Neural progenitor cell (in vitro differentiated cells): ENCODE measurements around the gene METTL4. TPM values are rescaled to one million over a fixed set of nuclear protein-coding genes. Genes with fewer than 3 reads are reported as not detected.

Experiments used
- DNase-seq: peaks from one replicate; pipeline ENCODE4 v3.0.0-alpha.2; 2016; ENCODE audit warnings: low spot score
- H2AFZ ChIP-seq: fragments of 200-600 bp; sonication (generic); replicated peaks from 2 replicates; pipeline ENCODE4 v1.6.1; 2016; ENCODE audit warnings: antibody characterized with exemption
- H3F3A ChIP-seq: fragments of 200-600 bp; sonication (generic); 2 replicates; pipeline ENCODE4 v1.6.1; 2016; ENCODE audit warnings: antibody characterized with exemption, low read depth
- H3K27ac ChIP-seq: fragments of 200-600 bp; sonication (generic); 2 replicates; pipeline ENCODE4 v1.5.1; 2016; ENCODE audit warnings: mild to moderate bottlenecking
- H3K27me3 ChIP-seq: fragments of 200-600 bp; sonication (generic); 2 replicates; pipeline ENCODE4 v1.6.1; 2016; ENCODE audit warnings: mild to moderate bottlenecking, moderate library complexity
- H3K36me3 ChIP-seq: fragments of 200-600 bp; sonication (generic); 2 replicates; pipeline ENCODE4 v1.5.1; 2016
- H3K4me1 ChIP-seq: fragments of 200-600 bp; sonication (generic); 2 replicates; pipeline ENCODE4 v1.6.1; 2016; ENCODE audit warnings: mixed run types
- H3K4me2 ChIP-seq: fragments of 200-600 bp; sonication (generic); 2 replicates; pipeline ENCODE4 v1.6.1; 2016
- H3K4me3 ChIP-seq: fragments of 200-600 bp; sonication (generic); 2 replicates; pipeline ENCODE4 v1.5.1; 2016
- H3K79me2 ChIP-seq: fragments of 200-600 bp; sonication (generic); 2 replicates; pipeline ENCODE4 v1.6.1; 2016; ENCODE audit warnings: low read depth
- H3K9ac ChIP-seq: fragments of 200-600 bp; sonication (generic); 2 replicates; pipeline ENCODE4 v1.6.1; 2016
- H3K9me3 ChIP-seq: fragments of 200-600 bp; sonication (generic); 2 replicates; pipeline ENCODE4 v1.5.1; 2016; ENCODE audit warnings: low read depth
- H4K20me1 ChIP-seq: fragments of 200-600 bp; sonication (generic); 2 replicates; pipeline ENCODE4 v1.6.1; 2016; ENCODE audit warnings: low read depth
- H3K27ac Mint-ChIP-seq: 3 replicates; pipeline ENCODE4 v1.8.0; 2021; ENCODE audit warnings: mixed read lengths
- H3K27me3 Mint-ChIP-seq: 2 replicates; pipeline ENCODE4 v1.8.0; 2022; ENCODE audit warnings: low read depth, mild to moderate bottlenecking, inconsistent platforms, moderate library complexity, mixed read lengths; ENCODE audit not compliant: insufficient read depth
- H3K36me3 Mint-ChIP-seq: 3 replicates; pipeline ENCODE4 v1.8.0; 2021; ENCODE audit warnings: mixed read lengths
- H3K4me1 Mint-ChIP-seq: 3 replicates; pipeline ENCODE4 v1.8.0; 2021; ENCODE audit warnings: mixed read lengths
- H3K4me3 Mint-ChIP-seq: 3 replicates; pipeline ENCODE4 v1.8.0; 2021; ENCODE audit warnings: mild to moderate bottlenecking, moderate library complexity, mixed read lengths
- H3K9me3 Mint-ChIP-seq: 3 replicates; pipeline ENCODE4 v1.8.0; 2020; ENCODE audit warnings: mixed read lengths
- EZH2 ChIP-seq: fragments of 200-600 bp; sonication (generic); IDR thresholded peaks from 2 replicates; pipeline ENCODE4 v1.6.1; 2017; ENCODE audit warnings: antibody characterized with exemption, mild to moderate bottlenecking, moderate library complexity
- EZH2phosphoT487 ChIP-seq: fragments of 200-600 bp; sonication (generic); IDR thresholded peaks from 2 replicates; pipeline ENCODE4 v1.6.1; 2017; ENCODE audit warnings: antibody characterized with exemption
- total RNA-seq: library from RNA; depleted of rRNA; stranded (reverse); fragments of >200 nt; gene quantifications from 2 replicates; pipeline ENCODE4 v1.2.3, GENCODE V29; 2015; ENCODE audit warnings: low replicate concordance
- TF ChIP-seq, protein P1 (sequence below): fragments of 200-600 bp; sonication (generic); IDR thresholded peaks from 2 replicates; pipeline ENCODE4 v1.5.1; 2017; ENCODE audit warnings: antibody characterized with exemption, mild to moderate bottlenecking

Gene METTL4
- total RNA-seq, 1 donor from 2014 or later = 30.8 TPM

DNA sequence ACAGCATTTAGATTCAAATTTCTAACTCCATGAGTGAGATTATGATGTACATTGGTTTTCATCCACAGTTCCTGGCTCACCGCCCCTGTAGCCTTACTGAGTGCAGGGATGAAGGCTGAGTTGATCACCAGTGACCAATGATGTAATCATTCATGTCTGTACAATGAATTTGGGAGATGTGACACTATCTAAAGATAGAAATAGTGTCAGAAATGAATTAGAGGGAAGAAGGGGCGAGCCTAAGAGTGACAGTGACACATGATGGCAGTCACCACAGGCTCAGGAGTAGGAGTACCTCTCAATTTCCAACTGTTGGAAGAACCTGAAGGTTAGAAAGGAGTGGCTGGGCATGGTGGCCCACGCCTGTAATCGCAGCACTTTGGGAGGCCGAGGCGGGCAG lies 3.2 kb downstream of the METTL4 start:
- Histone ChIP-seq H3K4me2 (no peak overlapping the region), H3K79me2 (peaks cover 41% of the 10 kb centered on the region), H4K20me1 (no peaks in the 10 kb centered on the region), H3K4me1 (peaks cover 13% of the 10 kb centered on the region), H3K27ac (no peak overlapping the region), H3F3A (peaks cover 7% of the 10 kb centered on the region), H3K9me3 (no peaks in the 10 kb centered on the region), H3K27me3 (no peaks in the 10 kb centered on the region), H2AFZ (no peak overlapping the region), H3K9ac (no peak overlapping the region), H3K36me3 (peaks cover 5% of the 10 kb centered on the region), H3K4me3 (no peak overlapping the region)
- no peak overlapping the region for H3K4me3 Mint-ChIP-seq
- TF ChIP-seq, protein P1, sequence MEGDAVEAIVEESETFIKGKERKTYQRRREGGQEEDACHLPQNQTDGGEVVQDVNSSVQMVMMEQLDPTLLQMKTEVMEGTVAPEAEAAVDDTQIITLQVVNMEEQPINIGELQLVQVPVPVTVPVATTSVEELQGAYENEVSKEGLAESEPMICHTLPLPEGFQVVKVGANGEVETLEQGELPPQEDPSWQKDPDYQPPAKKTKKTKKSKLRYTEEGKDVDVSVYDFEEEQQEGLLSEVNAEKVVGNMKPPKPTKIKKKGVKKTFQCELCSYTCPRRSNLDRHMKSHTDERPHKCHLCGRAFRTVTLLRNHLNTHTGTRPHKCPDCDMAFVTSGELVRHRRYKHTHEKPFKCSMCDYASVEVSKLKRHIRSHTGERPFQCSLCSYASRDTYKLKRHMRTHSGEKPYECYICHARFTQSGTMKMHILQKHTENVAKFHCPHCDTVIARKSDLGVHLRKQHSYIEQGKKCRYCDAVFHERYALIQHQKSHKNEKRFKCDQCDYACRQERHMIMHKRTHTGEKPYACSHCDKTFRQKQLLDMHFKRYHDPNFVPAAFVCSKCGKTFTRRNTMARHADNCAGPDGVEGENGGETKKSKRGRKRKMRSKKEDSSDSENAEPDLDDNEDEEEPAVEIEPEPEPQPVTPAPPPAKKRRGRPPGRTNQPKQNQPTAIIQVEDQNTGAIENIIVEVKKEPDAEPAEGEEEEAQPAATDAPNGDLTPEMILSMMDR = no peak
- no peak for TF ChIP-seq EZH2
- no peak for TF ChIP-seq EZH2phosphoT487
- DNase-seq = no peak
- peaks cover 2% of the 10 kb centered on the region for H3K27me3 Mint-ChIP-seq
- H3K36me3 Mint-ChIP-seq = peaks cover 11% of the 10 kb centered on the region
- H3K4me1 Mint-ChIP-seq = peaks cover 17% of the 10 kb centered on the region
- no peak overlapping the region for H3K27ac Mint-ChIP-seq
- no peaks in the 10 kb centered on the region for H3K9me3 Mint-ChIP-seq

DNA sequence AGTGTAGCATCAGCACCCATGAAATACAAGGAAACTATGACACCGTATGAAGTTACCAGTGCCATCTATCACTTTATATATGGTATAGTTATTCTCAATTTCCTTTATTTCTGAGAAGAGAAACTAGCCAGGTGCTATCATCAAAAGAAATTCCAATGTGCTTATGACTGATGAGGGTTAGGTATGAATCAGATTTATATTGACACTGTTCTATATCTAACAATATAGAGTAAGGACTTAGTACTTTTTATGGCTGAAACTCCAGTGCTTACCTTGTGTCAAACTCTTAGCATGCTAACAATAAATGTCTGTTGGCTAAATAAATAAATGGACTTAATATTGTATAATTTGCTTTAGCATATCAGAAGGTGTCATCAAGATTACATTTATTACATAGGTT lies 6.9 kb downstream of the METTL4 start:
- peaks cover 9% of the 10 kb centered on the region for H3K79me2 ChIP-seq
- peaks cover 5% of the 10 kb centered on the region for H3K36me3 ChIP-seq
- H3F3A ChIP-seq = no peaks in the 10 kb centered on the region
- H3K27me3 Mint-ChIP-seq = peaks cover 2% of the 10 kb centered on the region
- H3K4me3 Mint-ChIP-seq = no peak overlapping the region
- no peaks in the 10 kb centered on the region for H3K27me3 ChIP-seq
- no peak for DNase-seq
- peaks cover 3% of the 10 kb centered on the region for H3K4me1 ChIP-seq
- H2AFZ ChIP-seq = no peak overlapping the region
- H3K9me3 Mint-ChIP-seq = no peaks in the 10 kb centered on the region
- H3K36me3 Mint-ChIP-seq = peaks cover 9% of the 10 kb centered on the region
- H3K9me3 ChIP-seq = no peaks in the 10 kb centered on the region
- H3K27ac ChIP-seq = no peak overlapping the region
- no peak overlapping the region for H3K4me2 ChIP-seq
- TF ChIP-seq, protein P1 = no peak
- TF ChIP-seq EZH2phosphoT487 (no peak), EZH2 (no peak)
- H3K9ac ChIP-seq = no peak overlapping the region
- H4K20me1 ChIP-seq = no peaks in the 10 kb centered on the region
- H3K4me3 ChIP-seq = no peak overlapping the region
- H3K4me1 Mint-ChIP-seq = peaks cover 4% of the 10 kb centered on the region
- H3K27ac Mint-ChIP-seq = no peak overlapping the region

DNA sequence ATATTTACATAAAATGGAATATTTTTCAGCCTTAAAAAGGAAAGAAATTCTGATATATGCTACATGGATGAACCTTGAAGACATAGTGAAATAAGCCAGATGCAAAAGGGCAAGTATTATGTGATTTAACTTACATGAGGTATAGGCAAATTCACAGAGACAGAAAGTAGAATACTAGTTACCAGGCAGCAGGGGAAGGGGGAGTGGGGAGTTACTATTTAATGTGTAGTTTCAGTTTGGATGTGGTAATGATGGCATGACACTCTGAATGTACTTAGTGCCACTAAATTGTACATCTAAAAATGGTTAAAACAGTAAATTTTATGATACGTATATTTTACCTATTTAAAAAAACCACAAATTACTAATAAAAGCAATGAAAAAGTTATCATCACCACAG lies 12.1 kb downstream of the METTL4 start:
- no peak overlapping the region for H3K4me3 ChIP-seq
- H3K9me3 ChIP-seq = no peaks in the 10 kb centered on the region
- H3K27ac Mint-ChIP-seq = no peak overlapping the region
- H3K36me3 Mint-ChIP-seq = no peaks in the 10 kb centered on the region
- no peak overlapping the region for H3K4me2 ChIP-seq
- no peak overlapping the region for H3K27ac ChIP-seq
- no peaks in the 10 kb centered on the region for H3K4me1 Mint-ChIP-seq
- H3K9ac ChIP-seq = no peak overlapping the region
- no peak overlapping the region for H3K4me3 Mint-ChIP-seq
- TF ChIP-seq EZH2 (no peak), EZH2phosphoT487 (no peak)
- TF ChIP-seq, protein P1 = no peak
- H3K9me3 Mint-ChIP-seq = no peaks in the 10 kb centered on the region
- H3K79me2 ChIP-seq = no peaks in the 10 kb centered on the region
- H3K27me3 ChIP-seq = no peaks in the 10 kb centered on the region
- peaks cover 2% of the 10 kb centered on the region for H3K27me3 Mint-ChIP-seq
- H3K36me3 ChIP-seq = no peaks in the 10 kb centered on the region
- DNase-seq = no peak
- peaks cover 12% of the 10 kb centered on the region for H3K4me1 ChIP-seq
- H4K20me1 ChIP-seq = no peaks in the 10 kb centered on the region
- H2AFZ ChIP-seq = no peak overlapping the region
- H3F3A ChIP-seq = no peaks in the 10 kb centered on the region

DNA sequence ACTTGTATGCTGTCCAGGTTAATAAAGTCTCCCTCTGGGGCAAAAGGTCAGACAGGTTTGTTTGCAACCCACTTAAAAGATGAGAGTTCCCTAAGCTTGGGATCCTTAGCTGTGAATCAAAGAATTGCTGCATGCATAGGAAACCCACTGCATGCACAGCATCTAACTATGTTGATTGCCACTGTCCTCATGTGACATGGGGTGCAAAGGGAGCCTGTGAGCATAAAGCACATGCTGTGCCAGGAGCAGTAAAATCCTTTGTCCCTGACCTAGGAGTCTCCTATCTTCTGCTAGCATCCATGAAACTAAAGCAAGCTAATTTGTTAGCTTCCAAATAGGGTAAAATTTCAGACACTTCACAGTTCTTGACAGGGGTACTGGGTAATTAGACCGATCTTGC lies 13.8 kb downstream of the METTL4 start:
- H4K20me1 ChIP-seq = no peaks in the 10 kb centered on the region
- no peaks in the 10 kb centered on the region for H3K9me3 ChIP-seq
- TF ChIP-seq, protein P1 = no peak
- TF ChIP-seq EZH2 = no peak
- no peak for TF ChIP-seq EZH2phosphoT487
- no peaks in the 10 kb centered on the region for H3K79me2 ChIP-seq
- Mint-ChIP-seq H3K27me3 (peaks cover 2% of the 10 kb centered on the region), H3K27ac (no peak overlapping the region), H3K4me3 (no peak overlapping the region), H3K4me1 (no peaks in the 10 kb centered on the region), H3K9me3 (no peaks in the 10 kb centered on the region), H3K36me3 (no peaks in the 10 kb centered on the region)
- H3K9ac ChIP-seq = no peak overlapping the region
- peaks cover 12% of the 10 kb centered on the region for H3K4me1 ChIP-seq
- no peak overlapping the region for H3K27ac ChIP-seq
- no peak overlapping the region for H2AFZ ChIP-seq
- H3K4me3 ChIP-seq = no peak overlapping the region
- H3K27me3 ChIP-seq = no peaks in the 10 kb centered on the region
- no peaks in the 10 kb centered on the region for H3F3A ChIP-seq
- peaks cover 5% of the 10 kb centered on the region for H3K36me3 ChIP-seq
- no peak for DNase-seq
- no peak overlapping the region for H3K4me2 ChIP-seq
